GM10248 (cell line): ENCODE data around the gene NEK9.

Experiments used
- CTCF ChIA-PET: fragments of 300-600 bp; sonication (Branson Sonifier 250); formaldehyde crosslinking; extraction: SDS; loops from one replicate; lab custom pipeline; 2021; ENCODE audit warnings: antibody characterized with exemption; lab: Yijun Ruan, JAX
- POLR2A ChIA-PET: fragments of 350-650 bp; sonication (Branson Sonifier 250); formaldehyde crosslinking; extraction: SDS; loops from one replicate; lab custom pipeline; 2020; ENCODE audit warnings: antibody characterized with exemption; lab: Yijun Ruan, JAX
- DNase-seq: peaks from one replicate; pipeline ENCODE4 v3.0.0; 2012; ENCODE audit errors: extremely low spot score
- TF ChIP-seq, protein P1 (sequence below): IDR thresholded peaks from 2 replicates; pipeline ENCODE4 v1.5.1; 2012; ENCODE audit warnings: mild to moderate bottlenecking, low read depth; ENCODE audit errors: extremely low read depth, missing control alignments, control extremely low read depth

Gene NEK9

DNA sequence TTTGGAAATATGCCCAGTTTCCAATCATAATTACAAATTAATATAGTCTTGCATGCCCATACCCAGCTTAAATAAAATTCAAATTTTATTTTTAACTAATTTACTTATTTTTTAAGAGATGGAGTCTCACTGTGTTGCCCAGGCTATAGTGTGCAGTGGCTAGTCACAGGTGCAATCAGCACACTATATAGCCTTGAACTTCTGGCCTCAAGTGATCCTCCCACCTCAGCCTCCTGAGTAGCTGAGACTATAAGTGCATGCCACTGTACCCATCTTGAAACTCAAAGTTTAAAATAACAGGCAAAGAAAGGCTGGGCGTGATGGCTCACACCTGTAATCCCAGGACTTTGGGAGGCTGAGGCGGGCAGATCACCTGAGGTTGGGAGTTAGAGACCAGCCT, 85.9 kb downstream of the NEK9 start:
- TF ChIP-seq, protein P1, sequence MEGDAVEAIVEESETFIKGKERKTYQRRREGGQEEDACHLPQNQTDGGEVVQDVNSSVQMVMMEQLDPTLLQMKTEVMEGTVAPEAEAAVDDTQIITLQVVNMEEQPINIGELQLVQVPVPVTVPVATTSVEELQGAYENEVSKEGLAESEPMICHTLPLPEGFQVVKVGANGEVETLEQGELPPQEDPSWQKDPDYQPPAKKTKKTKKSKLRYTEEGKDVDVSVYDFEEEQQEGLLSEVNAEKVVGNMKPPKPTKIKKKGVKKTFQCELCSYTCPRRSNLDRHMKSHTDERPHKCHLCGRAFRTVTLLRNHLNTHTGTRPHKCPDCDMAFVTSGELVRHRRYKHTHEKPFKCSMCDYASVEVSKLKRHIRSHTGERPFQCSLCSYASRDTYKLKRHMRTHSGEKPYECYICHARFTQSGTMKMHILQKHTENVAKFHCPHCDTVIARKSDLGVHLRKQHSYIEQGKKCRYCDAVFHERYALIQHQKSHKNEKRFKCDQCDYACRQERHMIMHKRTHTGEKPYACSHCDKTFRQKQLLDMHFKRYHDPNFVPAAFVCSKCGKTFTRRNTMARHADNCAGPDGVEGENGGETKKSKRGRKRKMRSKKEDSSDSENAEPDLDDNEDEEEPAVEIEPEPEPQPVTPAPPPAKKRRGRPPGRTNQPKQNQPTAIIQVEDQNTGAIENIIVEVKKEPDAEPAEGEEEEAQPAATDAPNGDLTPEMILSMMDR: no peak
- ChIA-PET CTCF (interaction anchor here (1.2 kb wide), 1 partner anchor 8 kb away, joined by 4 read pairs; no protein-coding TSS in a partner anchor), POLR2A (no interaction called here)
- DNase-seq: no peak

DNA sequence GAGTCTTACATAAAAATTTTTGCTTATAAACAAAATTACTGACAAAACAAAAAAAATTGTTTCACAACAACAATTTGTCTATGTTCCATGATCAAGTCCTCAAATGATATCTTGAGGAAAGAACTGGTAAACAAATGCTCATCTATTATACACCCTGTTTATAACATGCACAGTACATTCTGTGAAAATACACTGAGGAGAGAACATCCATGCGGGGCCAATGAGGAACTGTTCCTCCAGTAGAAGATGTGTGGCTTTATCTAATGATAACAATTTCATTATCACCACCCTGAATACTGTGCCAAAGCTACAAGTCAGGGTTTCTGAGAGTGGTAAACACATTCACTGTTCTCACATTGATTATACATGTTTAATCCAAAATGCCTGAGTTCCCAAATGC, 86.3 kb downstream of the NEK9 start:
- DNase-seq: no peak
- TF ChIP-seq, protein P1: no peak
- ChIA-PET POLR2A (no interaction called here), CTCF (interaction anchor here (1.2 to 1.5 kb wide), 2 partner anchors 8 to 22 kb away, joined by 3 to 4 read pairs; no protein-coding TSS in a partner anchor)

DNA sequence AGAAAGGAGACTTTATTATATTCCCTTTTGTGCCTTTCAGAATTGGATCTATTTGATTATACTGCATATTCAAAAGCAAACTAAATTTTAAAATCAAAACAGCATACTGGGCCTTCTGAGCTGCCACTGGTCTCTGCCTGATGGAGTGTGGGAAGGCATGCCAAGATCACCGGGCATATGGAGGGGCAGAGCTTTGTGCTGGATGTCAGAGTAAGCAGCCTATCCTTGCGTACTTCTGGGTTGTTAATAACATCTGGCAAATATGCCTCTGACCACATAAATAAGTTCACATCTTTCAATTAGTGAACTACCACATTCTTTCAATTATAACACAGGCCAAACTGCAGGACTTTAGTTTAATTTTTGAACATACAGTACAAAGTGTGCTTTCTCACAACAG, 93.9 kb downstream of the NEK9 start:
- TF ChIP-seq, protein P1: no peak
- DNase-seq: no peak
- ChIA-PET CTCF (no interaction called here), POLR2A (no interaction called here)

DNA sequence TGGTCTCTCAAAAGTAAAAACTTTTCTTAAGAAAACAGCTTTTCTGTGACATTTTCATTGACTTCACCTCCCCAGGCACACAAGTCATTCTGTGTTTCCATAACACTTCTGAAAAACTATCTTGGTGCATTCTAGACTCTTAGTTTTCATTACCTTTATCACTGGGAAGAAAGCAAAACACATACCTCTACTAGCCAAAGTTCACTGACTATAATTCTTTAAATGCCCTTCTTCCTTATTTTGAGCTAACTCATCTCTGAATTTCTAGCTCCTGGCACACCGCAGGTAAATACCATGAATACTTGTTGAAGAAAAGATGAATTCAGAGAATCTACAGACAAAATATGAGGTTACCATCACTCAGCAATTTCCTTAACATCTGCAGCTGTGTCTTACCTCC, 96.7 kb downstream of the NEK9 start:
- DNase-seq: no peak
- TF ChIP-seq, protein P1: no peak
- ChIA-PET CTCF (interaction anchor here (0.7 to 1.6 kb wide), 4 partner anchors 16 to 169 kb away, joined by 3 to 4 read pairs (median 4); no protein-coding TSS in a partner anchor), POLR2A (no interaction called here)
